ENCODE data around the gene PRMT7. TPM values are rescaled to one million over a fixed set of nuclear protein-coding genes. Genes with fewer than 3 reads are reported as not detected.

Gene PRMT7
- total RNA-seq, 1 experiment from 2014 or later = 156 TPM

DNA sequence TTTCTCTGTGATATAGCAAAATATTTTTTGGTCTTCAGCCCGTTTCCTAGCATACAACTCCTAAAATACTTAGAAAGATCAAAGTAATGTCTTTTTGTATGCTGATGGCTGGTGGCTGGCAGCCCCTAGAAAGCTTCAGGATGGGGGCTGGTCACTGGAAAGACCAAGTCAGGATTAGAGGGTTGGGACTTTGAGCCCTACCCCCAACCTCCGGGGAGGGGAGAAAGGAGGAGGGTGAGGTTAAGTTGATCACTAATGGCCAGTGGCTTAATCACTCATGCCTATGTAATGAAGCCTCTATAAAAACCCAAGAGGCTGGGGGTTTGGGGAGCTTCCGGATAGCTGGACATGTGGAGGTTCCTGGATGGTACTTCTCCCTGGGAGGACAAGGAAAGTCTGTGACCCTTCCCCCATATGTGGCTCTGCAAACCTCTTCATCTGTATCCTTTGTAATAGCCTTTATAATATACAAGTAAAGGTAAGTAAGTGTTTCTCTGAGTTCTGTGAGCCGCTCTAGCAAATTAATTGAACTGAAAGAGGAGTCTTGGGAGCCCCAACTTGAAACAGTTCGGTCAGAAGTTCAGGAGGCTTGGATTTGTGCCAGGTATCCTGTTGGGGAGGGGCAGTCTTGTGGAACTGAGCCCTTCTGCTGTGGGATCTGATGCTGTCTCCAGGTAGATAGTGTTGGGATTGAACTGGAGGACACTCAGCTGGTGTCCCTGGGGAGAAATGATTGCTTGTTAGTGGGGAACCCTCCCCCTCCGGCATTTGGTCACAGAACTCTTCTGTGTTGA is 43.0 kb upstream of the PRMT7 start:
- H3K4me1 ChIP-seq = peaks cover 64% of the 10 kb centered on the region
- Mint-ChIP-seq H3K27me3 (ENCODE audit: insufficient read depth, unreplicated experiment) (no peaks in the 10 kb centered on the region), H3K9me3 (ENCODE audit: unreplicated experiment) (no peaks in the 10 kb centered on the region), H3K36me3 (ENCODE audit: insufficient read depth, unreplicated experiment) (peaks cover 90% of the 10 kb centered on the region), H3K27ac (ENCODE audit: unreplicated experiment) (peak overlapping the region; percentile 85), H3K4me3 (ENCODE audit: unreplicated experiment) (peak overlapping the region; percentile 91), H3K4me1 (ENCODE audit: low read depth, unreplicated experiment) (peaks cover 20% of the 10 kb centered on the region)
- ChIA-PET CTCF (no interaction called here), POLR2A (interaction anchor here (2.3 kb wide), 1 partner anchor 43 kb away, joined by 7 read pairs; the partner anchor contains the start of genes PRMT7 and SLC7A6OS)
- intact Hi-C loops (cut with micrococcal nuclease; ENCODE audit: unreplicated experiment) = loop anchor here (5.0 kb wide), 1 partner anchor 44 kb away; the partner anchor contains the start of genes PRMT7 and SLC7A6OS
- no peaks in the 10 kb centered on the region for H3K36me3 ChIP-seq (ENCODE audit: control insufficient read depth, insufficient read depth, low read length)
- H3K27me3 ChIP-seq (replicated peaks; ENCODE audit: control insufficient read depth, insufficient read depth, low read length) = no peaks in the 10 kb centered on the region
- TF ChIP-seq, protein P1, sequence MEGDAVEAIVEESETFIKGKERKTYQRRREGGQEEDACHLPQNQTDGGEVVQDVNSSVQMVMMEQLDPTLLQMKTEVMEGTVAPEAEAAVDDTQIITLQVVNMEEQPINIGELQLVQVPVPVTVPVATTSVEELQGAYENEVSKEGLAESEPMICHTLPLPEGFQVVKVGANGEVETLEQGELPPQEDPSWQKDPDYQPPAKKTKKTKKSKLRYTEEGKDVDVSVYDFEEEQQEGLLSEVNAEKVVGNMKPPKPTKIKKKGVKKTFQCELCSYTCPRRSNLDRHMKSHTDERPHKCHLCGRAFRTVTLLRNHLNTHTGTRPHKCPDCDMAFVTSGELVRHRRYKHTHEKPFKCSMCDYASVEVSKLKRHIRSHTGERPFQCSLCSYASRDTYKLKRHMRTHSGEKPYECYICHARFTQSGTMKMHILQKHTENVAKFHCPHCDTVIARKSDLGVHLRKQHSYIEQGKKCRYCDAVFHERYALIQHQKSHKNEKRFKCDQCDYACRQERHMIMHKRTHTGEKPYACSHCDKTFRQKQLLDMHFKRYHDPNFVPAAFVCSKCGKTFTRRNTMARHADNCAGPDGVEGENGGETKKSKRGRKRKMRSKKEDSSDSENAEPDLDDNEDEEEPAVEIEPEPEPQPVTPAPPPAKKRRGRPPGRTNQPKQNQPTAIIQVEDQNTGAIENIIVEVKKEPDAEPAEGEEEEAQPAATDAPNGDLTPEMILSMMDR (IDR thresholded peaks at IDR 0.05; ENCODE audit: insufficient read depth in 1 of 2, low read depth in 1 of 2, low read length in 1 of 2, severe bottlenecking in 1 of 2, unreplicated experiment in 1 of 2) = no peak
- H3K9me3 ChIP-seq = no peaks in the 10 kb centered on the region
- DNase-seq = no peak
- no peak overlapping the region for H3K4me3 ChIP-seq (ENCODE audit: low read depth, low read length)
- no TSS peak for BruUV-seq (replicated peaks)

- peaks cover 58% of the 10 kb centered on the region for H3K4me1 ChIP-seq
- intact Hi-C loops (cut with micrococcal nuclease; ENCODE audit: unreplicated experiment) = loop anchor here (5.0 kb wide), 1 partner anchor 43 kb away; the partner anchor contains the start of genes PRMT7 and SLC7A6OS
- DNase-seq = no peak
- Mint-ChIP-seq H3K4me3 (ENCODE audit: unreplicated experiment) (no peak overlapping the region), H3K36me3 (ENCODE audit: insufficient read depth, unreplicated experiment) (peaks cover 94% of the 10 kb centered on the region), H3K9me3 (ENCODE audit: unreplicated experiment) (no peaks in the 10 kb centered on the region), H3K27me3 (ENCODE audit: insufficient read depth, unreplicated experiment) (no peaks in the 10 kb centered on the region), H3K27ac (ENCODE audit: unreplicated experiment) (peak overlapping the region; percentile 85), H3K4me1 (ENCODE audit: low read depth, unreplicated experiment) (peaks cover 16% of the 10 kb centered on the region)
- ChIA-PET POLR2A (interaction anchor here (0.7 to 2.3 kb wide), 2 partner anchors 41 to 185 kb away, joined by 3 to 7 read pairs; partner anchors contain the start of genes NFATC3, PRMT7 and SLC7A6OS), CTCF (no interaction called here)
- BruUV-seq (replicated peaks) = no TSS peak
- TF ChIP-seq, protein P1 (IDR thresholded peaks at IDR 0.05; ENCODE audit: insufficient read depth in 1 of 2, low read depth in 1 of 2, low read length in 1 of 2, severe bottlenecking in 1 of 2, unreplicated experiment in 1 of 2) = no peak
- peaks cover 4% of the 10 kb centered on the region for H3K36me3 ChIP-seq (ENCODE audit: control insufficient read depth, insufficient read depth, low read length)
- H3K9me3 ChIP-seq = no peaks in the 10 kb centered on the region
- no peak overlapping the region for H3K4me3 ChIP-seq (ENCODE audit: low read depth, low read length)
- no peaks in the 10 kb centered on the region for H3K27me3 ChIP-seq (replicated peaks; ENCODE audit: control insufficient read depth, insufficient read depth, low read length)
Measured at GRCh38 chr16:68269793-68270192, 41.0 kb upstream of the PRMT7 start.

- TF ChIP-seq, protein P1 (IDR thresholded peaks at IDR 0.05; ENCODE audit: insufficient read depth in 1 of 2, low read depth in 1 of 2, low read length in 1 of 2, severe bottlenecking in 1 of 2, unreplicated experiment in 1 of 2) = no peak
- H3K27me3 ChIP-seq (replicated peaks; ENCODE audit: control insufficient read depth, insufficient read depth, low read length) = no peaks in the 10 kb centered on the region
- intact Hi-C loops (cut with micrococcal nuclease; ENCODE audit: unreplicated experiment) = no loop called here
- no peak overlapping the region for H3K4me3 ChIP-seq (ENCODE audit: low read depth, low read length)
- Mint-ChIP-seq H3K4me3 (ENCODE audit: unreplicated experiment) (no peak overlapping the region), H3K9me3 (ENCODE audit: unreplicated experiment) (no peaks in the 10 kb centered on the region), H3K27me3 (ENCODE audit: insufficient read depth, unreplicated experiment) (no peaks in the 10 kb centered on the region), H3K4me1 (ENCODE audit: low read depth, unreplicated experiment) (peaks cover 16% of the 10 kb centered on the region), H3K27ac (ENCODE audit: unreplicated experiment) (no peak overlapping the region), H3K36me3 (ENCODE audit: insufficient read depth, unreplicated experiment) (peaks cover 94% of the 10 kb centered on the region)
- ChIA-PET POLR2A (interaction anchor here (0.6 kb wide), 1 partner anchor 10 kb away, joined by 3 read pairs; no protein-coding TSS in a partner anchor), CTCF (no interaction called here)
- no peak for DNase-seq
- H3K36me3 ChIP-seq (ENCODE audit: control insufficient read depth, insufficient read depth, low read length) = peaks cover 5% of the 10 kb centered on the region
- peaks cover 59% of the 10 kb centered on the region for H3K4me1 ChIP-seq
- H3K9me3 ChIP-seq = no peaks in the 10 kb centered on the region
- no TSS peak for BruUV-seq (replicated peaks)
Measured at GRCh38 chr16:68270353-68270752, 40.5 kb upstream of the PRMT7 start.

Data from Caco-2 (cell line).